Ovary (tissue), 3 donors: ENCODE data around the gene UBE2G2.

ENCODE experiments used
- EP300 ChIP-seq: sonication (generic); formaldehyde crosslinking; IDR thresholded peaks from one replicate; pipeline ENCODE4 v1.6.1; 2017; ENCODE audit warnings: antibody characterized with exemption
- POLR2A ChIP-seq: fragments of 450-650 bp; IDR thresholded peaks from one replicate; pipeline ENCODE4 v1.6.1; 2017; ENCODE audit warnings: antibody characterized with exemption, mild to moderate bottlenecking, moderate library complexity
- TF ChIP-seq, protein P1 (sequence below), 3 donors: fragments of 450-650 bp in 2 of 3; fragments of 200-600 bp in 1 of 3; IDR thresholded peaks; one replicate each; pipeline versions ENCODE4 v1.5.1 to v1.8.0; 2016 to 2022; ENCODE audit warnings: antibody characterized with exemption in 3 of 3, mild to moderate bottlenecking in 1 of 3
- donor health status: DM: no; HTN: no; CAD: no.

DNA sequence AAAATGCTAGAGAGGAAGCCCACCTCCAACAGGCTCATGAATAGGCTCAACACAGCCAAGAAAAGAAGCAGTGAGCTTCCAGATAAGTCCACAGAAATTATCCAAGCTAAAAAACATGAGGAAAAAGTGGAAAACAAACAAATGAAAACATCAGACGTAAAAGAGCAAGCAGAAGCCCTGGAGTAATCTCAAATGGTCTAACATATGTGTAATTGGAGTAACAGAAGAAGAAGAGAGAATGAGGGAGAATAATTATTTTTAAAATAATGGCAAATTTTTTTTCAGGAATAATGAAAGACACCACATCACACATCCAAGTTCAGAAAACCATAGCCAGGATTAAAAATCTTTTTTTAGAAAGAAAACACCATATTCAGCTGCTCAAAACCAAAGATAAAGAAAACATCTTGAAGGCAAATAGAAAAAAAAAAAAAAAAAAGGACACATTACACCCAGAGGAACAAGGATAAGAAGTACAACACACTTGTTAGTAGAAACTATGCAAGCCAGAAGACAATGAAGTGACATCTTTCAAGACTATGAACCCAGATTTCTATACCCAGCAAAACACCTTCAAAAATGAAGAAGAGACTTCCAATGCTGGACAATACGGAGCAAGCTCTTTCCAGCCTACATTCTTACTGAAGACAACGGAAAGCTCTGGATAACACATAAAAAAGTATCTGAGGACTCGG, 26.9 kb upstream of the UBE2G2 start:
- TF ChIP-seq, protein P1, sequence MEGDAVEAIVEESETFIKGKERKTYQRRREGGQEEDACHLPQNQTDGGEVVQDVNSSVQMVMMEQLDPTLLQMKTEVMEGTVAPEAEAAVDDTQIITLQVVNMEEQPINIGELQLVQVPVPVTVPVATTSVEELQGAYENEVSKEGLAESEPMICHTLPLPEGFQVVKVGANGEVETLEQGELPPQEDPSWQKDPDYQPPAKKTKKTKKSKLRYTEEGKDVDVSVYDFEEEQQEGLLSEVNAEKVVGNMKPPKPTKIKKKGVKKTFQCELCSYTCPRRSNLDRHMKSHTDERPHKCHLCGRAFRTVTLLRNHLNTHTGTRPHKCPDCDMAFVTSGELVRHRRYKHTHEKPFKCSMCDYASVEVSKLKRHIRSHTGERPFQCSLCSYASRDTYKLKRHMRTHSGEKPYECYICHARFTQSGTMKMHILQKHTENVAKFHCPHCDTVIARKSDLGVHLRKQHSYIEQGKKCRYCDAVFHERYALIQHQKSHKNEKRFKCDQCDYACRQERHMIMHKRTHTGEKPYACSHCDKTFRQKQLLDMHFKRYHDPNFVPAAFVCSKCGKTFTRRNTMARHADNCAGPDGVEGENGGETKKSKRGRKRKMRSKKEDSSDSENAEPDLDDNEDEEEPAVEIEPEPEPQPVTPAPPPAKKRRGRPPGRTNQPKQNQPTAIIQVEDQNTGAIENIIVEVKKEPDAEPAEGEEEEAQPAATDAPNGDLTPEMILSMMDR (IDR thresholded peaks at IDR 0.05), result no peak
- TF ChIP-seq POLR2A (no peak), EP300 (no peak)
